ACC112 (cell line): ENCODE results near the gene CCDC116.

Experiments
- H2AFZ ChIP-seq: fragments of 200-600 bp; sonication (generic); one replicate; pipeline ENCODE4 v1.6.0; 2017; ENCODE audit warnings: antibody characterized with exemption, low read length; ENCODE audit not compliant: unreplicated experiment
- H3K27ac ChIP-seq: fragments of 200-600 bp; sonication (generic); 2 replicates; pipeline ENCODE4 v1.5.1; 2014; ENCODE audit warnings: low read depth, mild to moderate bottlenecking, antibody characterized with exemption, low read length, moderate library complexity
- H3K27me3 ChIP-seq: fragments of 200-600 bp; sonication (generic); 2 replicates; pipeline ENCODE4 v1.6.1; 2014; ENCODE audit warnings: mild to moderate bottlenecking, antibody characterized with exemption, low read length, moderate library complexity, mixed read lengths; ENCODE audit not compliant: insufficient read depth
- H3K36me3 ChIP-seq: fragments of 200-600 bp; sonication (generic); 2 replicates; pipeline ENCODE4 v1.6.1; 2016; ENCODE audit warnings: mild to moderate bottlenecking, antibody characterized with exemption, low read length, moderate library complexity, mixed read lengths; ENCODE audit not compliant: insufficient read depth
- H3K4me1 ChIP-seq: fragments of 200-600 bp; sonication (generic); one replicate; pipeline ENCODE4 v1.6.1; 2016; ENCODE audit warnings: low read length, mixed read lengths; ENCODE audit not compliant: insufficient read depth, unreplicated experiment, control insufficient read depth
- H3K4me3 ChIP-seq: fragments of 200-600 bp; sonication (generic); 2 replicates; pipeline ENCODE4 v1.5.1; 2014; ENCODE audit warnings: mild to moderate bottlenecking, low read depth, low read length
- H3K79me2 ChIP-seq: fragments of 200-600 bp; sonication (generic); one replicate; pipeline ENCODE4 v1.6.0; 2016; ENCODE audit warnings: low read length; ENCODE audit not compliant: control insufficient read depth, unreplicated experiment, insufficient read depth

Gene CCDC116

GRCh38 chr22:21657360-21658032 is 24.9 kb downstream of the CCDC116 start:
- Histone ChIP-seq H2AFZ (peak overlapping the region; percentile 75), H3K79me2 (no peaks in the 10 kb centered on the region), H3K4me1 (peaks cover 4% of the 10 kb centered on the region), H3K4me3 (peak overlapping the region; percentile 75), H3K36me3 (no peaks in the 10 kb centered on the region), H3K27me3 (no peaks in the 10 kb centered on the region), H3K27ac (no peak overlapping the region)

- no peaks in the 10 kb centered on the region for H3K79me2 ChIP-seq
- no peaks in the 10 kb centered on the region for H3K4me1 ChIP-seq
- H2AFZ ChIP-seq: no peak overlapping the region
- H3K27me3 ChIP-seq: no peaks in the 10 kb centered on the region
- no peak overlapping the region for H3K4me3 ChIP-seq
- H3K27ac ChIP-seq: no peak overlapping the region
- no peaks in the 10 kb centered on the region for H3K36me3 ChIP-seq
Observed at GRCh38 chr22:21659864-21660525, 27.4 kb downstream of the CCDC116 start.

GRCh38 chr22:21660904-21661303 is 28.3 kb downstream of the CCDC116 start:
- H3K4me1 ChIP-seq: no peaks in the 10 kb centered on the region
- no peak overlapping the region for H3K27ac ChIP-seq
- H3K36me3 ChIP-seq: no peaks in the 10 kb centered on the region
- H3K27me3 ChIP-seq: no peaks in the 10 kb centered on the region
- H2AFZ ChIP-seq: no peak overlapping the region
- no peaks in the 10 kb centered on the region for H3K79me2 ChIP-seq
- H3K4me3 ChIP-seq: no peak overlapping the region

- Histone ChIP-seq H3K4me3 (no peak overlapping the region), H3K79me2 (no peaks in the 10 kb centered on the region), H3K36me3 (no peaks in the 10 kb centered on the region), H2AFZ (no peak overlapping the region), H3K27ac (no peak overlapping the region), H3K27me3 (no peaks in the 10 kb centered on the region), H3K4me1 (no peaks in the 10 kb centered on the region)
Observed at GRCh38 chr22:21661991-21662390, 29.4 kb downstream of the CCDC116 start.

GRCh38 chr22:21663738-21664137 is 31.2 kb downstream of the CCDC116 start:
- no peak overlapping the region for H3K4me3 ChIP-seq
- no peak overlapping the region for H3K27ac ChIP-seq
- H2AFZ ChIP-seq: no peak overlapping the region
- no peaks in the 10 kb centered on the region for H3K79me2 ChIP-seq
- no peaks in the 10 kb centered on the region for H3K27me3 ChIP-seq
- no peaks in the 10 kb centered on the region for H3K36me3 ChIP-seq
- H3K4me1 ChIP-seq: no peaks in the 10 kb centered on the region

GRCh38 chr22:21665047-21665851 is 32.7 kb downstream of the CCDC116 start:
- H3K79me2 ChIP-seq: no peaks in the 10 kb centered on the region
- peak overlapping the region; percentile 46; the same call in 1 of the 2 replicates for H3K27ac ChIP-seq
- H3K4me3 ChIP-seq: peak overlapping the region; percentile 80
- H3K36me3 ChIP-seq: no peaks in the 10 kb centered on the region
- peak overlapping the region; percentile 50 for H2AFZ ChIP-seq
- H3K27me3 ChIP-seq: no peaks in the 10 kb centered on the region
- no peaks in the 10 kb centered on the region for H3K4me1 ChIP-seq

- H3K36me3 ChIP-seq: no peaks in the 10 kb centered on the region
- H2AFZ ChIP-seq: no peak overlapping the region
- no peaks in the 10 kb centered on the region for H3K4me1 ChIP-seq
- H3K27ac ChIP-seq: no peak overlapping the region
- peak overlapping the region; percentile 80 for H3K4me3 ChIP-seq
- H3K79me2 ChIP-seq: no peaks in the 10 kb centered on the region
- H3K27me3 ChIP-seq: no peaks in the 10 kb centered on the region
Observed at GRCh38 chr22:21666786-21667185, 34.2 kb downstream of the CCDC116 start.

GRCh38 chr22:21669026-21669425 is 36.5 kb downstream of the CCDC116 start:
- no peaks in the 10 kb centered on the region for H3K79me2 ChIP-seq
- H3K36me3 ChIP-seq: no peaks in the 10 kb centered on the region
- H3K27me3 ChIP-seq: no peaks in the 10 kb centered on the region
- H3K4me1 ChIP-seq: no peaks in the 10 kb centered on the region
- no peak overlapping the region for H3K27ac ChIP-seq
- H2AFZ ChIP-seq: no peak overlapping the region
- H3K4me3 ChIP-seq: no peak overlapping the region

GRCh38 chr22:21672107-21672629 is 39.6 kb downstream of the CCDC116 start:
- Histone ChIP-seq H3K27ac (no peak overlapping the region), H3K27me3 (no peaks in the 10 kb centered on the region), H3K4me3 (no peak overlapping the region), H3K36me3 (no peaks in the 10 kb centered on the region), H2AFZ (no peak overlapping the region), H3K79me2 (no peaks in the 10 kb centered on the region), H3K4me1 (no peaks in the 10 kb centered on the region)

- no peak overlapping the region for H2AFZ ChIP-seq
- H3K4me1 ChIP-seq: no peaks in the 10 kb centered on the region
- no peak overlapping the region for H3K27ac ChIP-seq
- no peaks in the 10 kb centered on the region for H3K36me3 ChIP-seq
- H3K27me3 ChIP-seq: no peaks in the 10 kb centered on the region
- no peaks in the 10 kb centered on the region for H3K79me2 ChIP-seq
- H3K4me3 ChIP-seq: no peak overlapping the region
Observed at GRCh38 chr22:21673534-21674321, 41.2 kb downstream of the CCDC116 start.
